Small intestine (tissue), 16 donors: Measurements from ENCODE around the gene TTC33. TPM values are rescaled to one million over a fixed set of nuclear protein-coding genes. Genes with fewer than 3 reads are reported as not detected.

Source experiments
- DNase-seq, 2 donors: peaks; one replicate each; pipeline versions ENCODE4 v3.0.0 to v3.0.0-alpha.2; 2013
- FAIRE-seq: peaks from 2 replicates; lab custom pipeline; 2012; peaks lifted over from hg19 to GRCh38; lab: Jason Lieb, UNC
- H3K27ac ChIP-seq, 3 donors: one replicate each; pipeline ENCODE4 v1.5.1; 2013; ENCODE audit warnings: low read length in 2 of 3, mild to moderate bottlenecking in 2 of 3, control low read depth in 1 of 3, inconsistent platforms in 1 of 3, low read depth in 1 of 3, moderate library complexity in 1 of 3
- H3K27me3 ChIP-seq, 3 donors: one replicate each; pipeline ENCODE4 v1.6.1; 2013; ENCODE audit warnings: low read length in 3 of 3, inconsistent platforms in 1 of 3; ENCODE audit not compliant: control insufficient read depth in 3 of 3, insufficient read depth in 3 of 3
- H3K36me3 ChIP-seq, 3 donors: one replicate each; pipeline ENCODE4 v1.6.1; 2013; ENCODE audit warnings: low read length in 3 of 3, inconsistent platforms in 1 of 3, low read depth in 1 of 3, mild to moderate bottlenecking in 1 of 3, moderate library complexity in 1 of 3; ENCODE audit not compliant: control insufficient read depth in 3 of 3, insufficient read depth in 2 of 3
- H3K4me1 ChIP-seq, 3 donors: one replicate each; pipeline ENCODE4 v1.6.1; 2013; ENCODE audit warnings: low read length in 2 of 3, inconsistent platforms in 1 of 3, low read depth in 1 of 3, mild to moderate bottlenecking in 1 of 3, moderate library complexity in 1 of 3; ENCODE audit not compliant: control insufficient read depth in 3 of 3, insufficient read depth in 2 of 3
- H3K4me3 ChIP-seq, 3 donors: one replicate each; pipeline ENCODE4 v1.5.1; 2013; ENCODE audit warnings: low read length in 3 of 3, control low read depth in 1 of 3, inconsistent platforms in 1 of 3, low read depth in 1 of 3, mild to moderate bottlenecking in 1 of 3, moderate library complexity in 1 of 3
- H3K9me3 ChIP-seq, 2 donors: one replicate each; pipeline ENCODE4 v1.6.1; 2013; ENCODE audit warnings: low read depth in 1 of 2, low read length in 1 of 2; ENCODE audit not compliant: control insufficient read depth in 2 of 2, insufficient read depth in 1 of 2
- whole genome bisulfite sequencing, 3 donors: extraction: QIAGEN DNeasy Blood & Tissue Kit; methylation state at CpG; one replicate each; pipeline ENCODE4 v1.1.7; 2013; 5-methylcytosine and 5-hydroxymethylcytosine counted together
- long read RNA-seq, 10 donors: transcript quantifications; one replicate each; lab custom pipeline, GENCODE V29; 2026
- polyA plus RNA-seq, 4 donors: library from polyadenylated mRNA; stranded (reverse) in 3 of 4; unstranded in 1 of 4; fragments of 200-250 nt in 3 of 4; fragments of 120-200 nt in 1 of 4; gene quantifications; one replicate each; pipeline versions ENCODE4 v1.2.1 to v1.2.3, GENCODE V29; 2013
- donor health status: healthy with polysubstance abuse.
- donor health status: control.
- donor health status: control.
- donor health status: Bipolar disorder and iron deficiency.
- donor health status: healthy.

Gene TTC33
- polyA plus RNA-seq = 10 to 100 TPM in 1 of 4 donors, 1 to 10 TPM in 3; 8.0 to 18.1 (median 8.9) TPM
- long read RNA-seq, donor 1, transcript TTC33-201 (5 exons, 2,612 nt) = major isoform, 7 of 19 reads
- long read RNA-seq, donor 1, partial matches to known transcripts = 11 of 19 reads
- long read RNA-seq, donor 1, other reads (novel, unspliced or antisense) = 0 of 19 reads
- long read RNA-seq, donor 2, partial matches to known transcripts = 0 of 3 reads
- long read RNA-seq, donor 2, other reads (novel, unspliced or antisense) = 0 of 3 reads
- long read RNA-seq, donor 3, partial matches to known transcripts = 0 of 4 reads
- long read RNA-seq, donor 3, other reads (novel, unspliced or antisense) = 0 of 4 reads
- long read RNA-seq, donor 4 = 0 reads
- long read RNA-seq, donor 5, partial matches to known transcripts = 0 of 2 reads
- long read RNA-seq, donor 5, other reads (novel, unspliced or antisense) = 0 of 2 reads
- long read RNA-seq, donor 6, partial matches to known transcripts = 0 of 4 reads
- long read RNA-seq, donor 6, other reads (novel, unspliced or antisense) = 0 of 4 reads
- long read RNA-seq, donor 7, transcript TTC33-201 (5 exons, 2,612 nt) = major isoform, 11 of 11 reads
- long read RNA-seq, donor 7, partial matches to known transcripts = 0 of 11 reads
- long read RNA-seq, donor 7, other reads (novel, unspliced or antisense) = 0 of 11 reads
- long read RNA-seq, donor 8, partial matches to known transcripts = 0 of 1 reads
- long read RNA-seq, donor 8, other reads (novel, unspliced or antisense) = 0 of 1 reads
- long read RNA-seq, donor 9, partial matches to known transcripts = 0 of 3 reads
- long read RNA-seq, donor 9, other reads (novel, unspliced or antisense) = 0 of 3 reads
- long read RNA-seq, donor 10, partial matches to known transcripts = 6 of 11 reads
- long read RNA-seq, donor 10, other reads (novel, unspliced or antisense) = 0 of 11 reads

DNA sequence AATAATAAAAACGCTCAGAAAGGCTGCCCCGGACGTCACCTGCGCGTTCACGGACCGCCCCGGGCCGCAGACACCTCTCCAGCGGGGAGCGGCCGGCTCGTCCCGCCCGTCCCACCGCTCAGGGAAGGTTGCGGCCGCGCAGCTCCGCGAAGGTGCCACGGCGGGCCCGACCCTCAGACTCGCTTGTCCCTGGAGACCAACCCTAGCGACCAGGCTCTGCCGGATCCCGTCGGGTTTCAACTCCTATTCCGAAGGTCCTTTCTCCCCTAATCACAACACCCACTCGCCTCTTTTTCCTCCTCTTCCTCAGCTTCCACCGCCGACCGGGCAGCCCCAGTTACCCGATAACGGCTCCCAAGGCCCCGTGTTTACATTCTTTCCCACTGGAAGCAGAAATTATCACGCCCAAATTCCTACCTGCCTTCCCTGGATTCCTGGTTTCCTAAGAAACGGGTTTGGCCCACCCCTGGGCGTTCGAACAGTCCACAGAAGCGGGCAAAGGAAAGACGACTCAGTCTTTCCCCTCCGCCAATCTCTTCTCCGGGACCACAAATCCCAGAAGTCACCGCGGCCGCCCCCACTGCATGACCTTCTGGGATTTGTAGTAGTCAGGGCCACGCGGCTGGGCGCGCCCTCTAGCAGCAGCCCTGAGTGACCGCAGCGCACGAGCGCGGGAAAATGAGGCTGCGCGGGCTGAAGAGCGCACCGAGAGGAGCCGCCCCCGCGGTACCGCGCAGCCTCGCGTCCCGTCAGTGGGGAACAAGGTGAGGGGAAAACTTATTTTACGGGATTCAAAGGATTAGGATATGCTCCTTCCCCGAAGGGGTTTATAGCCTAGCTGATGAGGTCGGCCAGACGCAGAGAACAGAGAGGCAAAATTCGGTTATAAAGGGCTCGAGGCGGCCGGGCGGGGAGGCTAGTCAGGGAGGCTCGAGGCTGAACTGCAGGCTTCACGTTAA, at the start of gene TTC33:
Gene TTC33 (minus strand): TSS at position 555 of the 959 bp plus-strand sequence. CDS start 8,943 bp downstream, outside the sequence.
- Histone ChIP-seq H3K27me3 (no peaks in the 10 kb centered on the region), H3K4me1 (peaks cover 0 to 10% (median 0%) of the 10 kb centered on the region in 3 donors), H3K4me3 (peak within 1 kb of the TSS; percentile 84 to 96 (median 91)), H3K9me3 (peaks cover 0 to 2% of the 10 kb centered on the region in 2 donors), H3K27ac (peak within 1 kb of the TSS; percentile 91 to 94 (median 93)), H3K36me3 (peaks cover 0 to 6% (median 0%) of the 10 kb centered on the region in 3 donors)
- 2 to 5% (median 3%) methylated on average over 78 to 80 of the region's 80 CpGs for WGBS, 3 donors
- FAIRE-seq = no peak
- DNase-seq = peak; percentile 96 to 97

- FAIRE-seq = no peak
- Histone ChIP-seq H3K9me3 (no peaks in the 10 kb centered on the region), H3K36me3 (no peaks in the 10 kb centered on the region), H3K27ac (no peak overlapping the region), H3K27me3 (no peaks in the 10 kb centered on the region), H3K4me1 (no peaks in the 10 kb centered on the region), H3K4me3 (no peak overlapping the region)
- no peak for DNase-seq
- WGBS, 3 donors = 83 to 88% (median 85%) methylated on average over 8 of the region's 8 CpGs
Observed at GRCh38 chr5:40801771-40802562, 46.2 kb upstream of the TTC33 start.

- no peak for FAIRE-seq
- Histone ChIP-seq H3K4me1 (peaks cover 2 to 6% (median 5%) of the 10 kb centered on the region in 3 donors), H3K27ac (no peak overlapping the region), H3K36me3 (no peaks in the 10 kb centered on the region), H3K9me3 (no peaks in the 10 kb centered on the region), H3K27me3 (no peaks in the 10 kb centered on the region), H3K4me3 (no peak overlapping the region)
- 0 to 23% (median 0%) methylated on average over 1 of the region's 1 CpG for WGBS, 3 donors
- no peak for DNase-seq
Observed at GRCh38 chr5:40799258-40799657, 43.5 kb upstream of the TTC33 start.

DNA sequence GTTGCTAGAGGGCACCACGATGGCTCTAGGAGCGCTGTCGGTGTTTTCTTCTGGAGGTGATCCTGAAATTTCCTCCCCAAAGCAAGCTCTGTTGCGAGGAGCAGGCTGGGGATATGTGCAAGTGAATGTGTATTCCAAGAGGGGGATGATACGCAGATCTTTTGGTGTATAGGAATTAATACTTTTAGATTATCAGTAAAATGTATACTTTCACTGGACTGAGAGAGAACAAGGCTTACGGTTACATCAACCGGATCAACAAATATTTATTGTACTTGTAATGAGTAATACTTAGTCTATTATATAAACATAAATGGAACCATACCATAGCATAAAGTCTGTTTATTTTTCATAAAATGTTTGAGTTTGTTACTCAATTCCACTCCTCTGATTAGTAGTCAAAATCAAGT, 43.0 kb upstream of the TTC33 start:
- Histone ChIP-seq H3K27me3 (no peaks in the 10 kb centered on the region), H3K4me3 (peak overlapping the region in 2 of 3 donors; percentile 84 to 96), H3K27ac (peak overlapping the region; percentile 5 to 87 (median 43)), H3K4me1 (peaks cover 2 to 6% (median 5%) of the 10 kb centered on the region in 3 donors), H3K36me3 (peaks cover 0 to under 1% (median 0%) of the 10 kb centered on the region in 3 donors), H3K9me3 (no peaks in the 10 kb centered on the region)
- FAIRE-seq (no peak), DNase-seq (no peak)
- WGBS, 3 donors = 3 to 4% (median 4%) methylated on average over 7 of the region's 7 CpGs

DNA sequence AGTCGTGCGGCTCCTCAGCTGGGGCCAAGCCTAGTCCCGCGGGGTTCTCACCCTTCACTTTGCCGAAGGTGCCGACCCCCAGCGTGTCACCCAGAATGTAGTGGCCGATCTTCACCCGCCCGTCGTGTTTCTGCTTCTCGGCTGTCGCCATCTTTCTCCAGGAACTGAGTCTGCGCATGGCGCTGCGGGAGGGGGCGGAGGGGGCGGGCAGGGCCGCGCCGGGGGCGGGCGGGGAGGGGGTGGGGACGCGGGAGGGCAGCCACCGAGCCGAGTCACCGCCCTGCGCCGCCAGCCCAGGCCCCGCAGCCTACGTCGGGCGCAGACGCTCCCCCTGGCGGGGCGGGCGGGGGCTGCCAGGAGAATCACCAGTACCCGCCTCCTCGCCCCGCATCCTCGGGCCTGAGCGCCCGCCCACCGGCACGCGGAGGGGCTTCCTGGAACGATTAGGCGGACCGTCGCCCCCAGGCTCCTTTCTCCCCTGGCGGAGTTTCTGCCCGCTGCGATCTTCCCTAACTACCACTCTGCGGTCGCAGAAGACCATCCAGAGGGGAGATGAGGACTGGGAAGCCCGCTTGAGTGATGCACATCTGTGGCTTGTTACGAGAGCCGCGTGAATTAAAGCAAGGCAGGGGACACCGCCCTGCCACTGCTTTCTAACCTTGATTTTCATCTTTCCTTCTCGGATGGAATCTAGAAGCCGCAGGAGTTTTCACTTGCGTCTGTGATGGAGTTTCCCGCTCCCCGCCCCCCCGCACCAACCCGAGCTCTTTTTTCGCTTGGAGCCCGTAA, 42.4 kb upstream of the TTC33 start, which contains the start of gene PRKAA1:
Gene PRKAA1 (minus strand): TSS at position 363 of the 789 bp plus-strand sequence. CDS start 185 bp downstream, at position 178.
- DNase-seq (peak; percentile 84 to 93), FAIRE-seq (no peak)
- peak within 1 kb of the TSS; percentile 38 to 99 (median 98) for H3K27ac ChIP-seq
- peaks cover 2 to 6% (median 5%) of the 10 kb centered on the region in 3 donors for H3K4me1 ChIP-seq
- 1% methylated on average over 41 to 70 of the region's 70 CpGs for WGBS, 3 donors
- peak within 1 kb of the TSS; percentile 84 to 99 (median 96) for H3K4me3 ChIP-seq
- peaks cover 0 to 3% (median 0%) of the 10 kb centered on the region in 3 donors for H3K36me3 ChIP-seq
- no peaks in the 10 kb centered on the region for H3K9me3 ChIP-seq
- no peaks in the 10 kb centered on the region for H3K27me3 ChIP-seq

DNA sequence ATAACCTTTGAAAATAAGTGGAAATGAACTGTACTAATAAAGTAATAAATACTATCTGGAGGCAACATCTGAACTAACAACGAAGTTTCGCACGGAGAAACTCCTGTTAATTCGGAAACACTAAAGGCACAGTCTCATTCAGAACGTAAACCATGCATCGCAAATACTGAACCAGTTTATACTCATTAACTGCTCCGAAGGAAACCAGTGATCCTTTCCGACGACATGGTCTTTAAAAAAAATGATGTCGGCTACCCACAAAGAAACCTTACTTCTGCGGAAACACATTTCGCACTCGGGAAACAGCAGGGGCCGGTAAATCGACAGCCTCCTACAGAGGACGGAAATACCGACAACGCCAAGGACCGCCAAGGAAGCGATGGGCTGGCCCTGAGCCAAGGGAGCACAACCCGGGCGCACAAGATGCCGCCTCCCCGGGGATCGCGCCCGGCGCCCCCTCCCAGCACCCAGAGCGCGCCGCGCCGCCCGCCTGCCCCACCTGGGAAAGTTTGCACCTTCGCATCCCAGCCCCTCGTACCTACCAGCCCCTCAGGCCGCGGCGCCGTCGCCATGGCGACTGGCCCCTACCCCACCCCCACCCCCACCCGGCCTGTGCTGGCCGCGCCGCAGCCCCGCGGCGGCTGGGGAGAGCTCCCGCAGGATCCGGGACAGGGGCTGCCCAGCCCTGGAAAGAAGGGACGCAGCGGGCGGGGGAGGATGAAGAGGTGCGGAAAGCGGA, 41.7 kb upstream of the TTC33 start:
- H3K9me3 ChIP-seq = no peaks in the 10 kb centered on the region
- peak overlapping the region; percentile 38 to 99 (median 98) for H3K27ac ChIP-seq
- peaks cover 0 to 3% (median 0%) of the 10 kb centered on the region in 3 donors for H3K36me3 ChIP-seq
- H3K27me3 ChIP-seq = no peaks in the 10 kb centered on the region
- peaks cover 2 to 6% (median 5%) of the 10 kb centered on the region in 3 donors for H3K4me1 ChIP-seq
- 0 to 1% (median 0%) methylated on average over 52 to 56 of the region's 56 CpGs for WGBS, 3 donors
- FAIRE-seq (no peak), DNase-seq (peak; percentile 66 to 86)
- H3K4me3 ChIP-seq = peak overlapping the region; percentile 84 to 99 (median 96)
